HG03039 (cell line): ENCODE measurements around the gene NFE2L2.
"Not testable (repeated sequence)": the region's sequence is repeated elsewhere in the genome, so short reads cannot be mapped to it uniquely, and the experiment has no call there.

Experiments
- ATAC-seq: cut with Tn5 transposase; IDR thresholded peaks from one replicate; pipeline ENCODE4 v1.9.1; 2021; ENCODE audit warnings: mild to moderate bottlenecking, moderate library complexity; ENCODE audit not compliant: unreplicated experiment

The NFE2L2 gene

DNA sequence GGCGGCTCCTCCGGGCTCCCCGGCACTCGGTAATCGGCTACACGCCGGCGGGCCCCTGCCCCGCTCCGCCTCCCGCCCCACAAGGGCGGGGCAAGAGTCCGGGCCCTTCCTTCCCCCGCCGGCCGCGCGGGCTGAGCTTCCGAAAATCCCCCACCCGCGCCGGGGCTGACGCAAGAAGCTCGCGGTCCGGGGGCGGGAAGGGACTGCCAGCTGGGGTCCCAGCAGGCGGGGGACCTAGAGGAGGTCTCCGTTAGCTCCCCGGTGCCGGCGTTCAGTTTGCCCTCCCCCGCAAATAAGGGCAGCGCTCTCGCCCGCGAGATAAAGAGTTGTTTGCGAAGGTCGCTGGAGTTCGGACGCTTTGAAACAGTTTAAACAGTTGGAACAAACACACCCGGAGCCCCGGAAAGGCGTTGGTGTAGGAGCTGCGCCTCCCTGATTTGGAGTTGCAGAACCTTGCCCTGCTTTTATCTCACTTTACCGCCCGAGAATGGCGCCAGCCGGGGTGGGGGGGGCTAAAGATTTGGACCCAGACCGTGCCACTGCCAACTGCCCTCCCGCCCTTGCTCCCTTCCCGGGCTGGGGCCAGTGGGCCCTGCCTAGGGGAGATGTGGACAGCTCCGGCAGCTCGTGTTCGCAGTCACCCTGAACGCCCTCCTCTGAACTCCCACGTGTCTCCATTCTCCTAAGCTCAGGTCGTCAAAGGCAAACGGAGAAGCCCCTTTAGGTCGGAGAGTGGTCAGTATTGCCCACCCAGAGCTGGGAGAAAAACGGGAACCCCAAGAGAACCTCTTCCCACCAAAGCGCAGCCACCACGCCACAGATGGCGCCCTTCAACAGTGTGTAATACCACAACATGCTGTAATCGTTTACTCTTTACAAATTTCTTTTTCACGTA, at the start of gene NFE2L2:
NFE2L2 (minus strand) TSS at position 35 of the 895 bp plus-strand sequence. CDS start 151 bp downstream, outside the sequence.
- peak; percentile 67 for ATAC-seq

GRCh38 chr2:177314194-177314593, 49.7 kb upstream of the NFE2L2 start:
- no peak for ATAC-seq

- no peak for ATAC-seq
These were observed 48.7 kb upstream of the NFE2L2 start for GRCh38 chr2:177313162-177313781.

GRCh38 chr2:177312562-177312961, 48.0 kb upstream of the NFE2L2 start:
- ATAC-seq: no peak

- ATAC-seq: not testable (repeated sequence)
These were observed 45.3 kb upstream of the NFE2L2 start for GRCh38 chr2:177309672-177310309.

GRCh38 chr2:177306550-177306949, 42.0 kb upstream of the NFE2L2 start:
- ATAC-seq: no peak

- ATAC-seq: no peak
These were observed 39.4 kb upstream of the NFE2L2 start for GRCh38 chr2:177303939-177304338.

DNA sequence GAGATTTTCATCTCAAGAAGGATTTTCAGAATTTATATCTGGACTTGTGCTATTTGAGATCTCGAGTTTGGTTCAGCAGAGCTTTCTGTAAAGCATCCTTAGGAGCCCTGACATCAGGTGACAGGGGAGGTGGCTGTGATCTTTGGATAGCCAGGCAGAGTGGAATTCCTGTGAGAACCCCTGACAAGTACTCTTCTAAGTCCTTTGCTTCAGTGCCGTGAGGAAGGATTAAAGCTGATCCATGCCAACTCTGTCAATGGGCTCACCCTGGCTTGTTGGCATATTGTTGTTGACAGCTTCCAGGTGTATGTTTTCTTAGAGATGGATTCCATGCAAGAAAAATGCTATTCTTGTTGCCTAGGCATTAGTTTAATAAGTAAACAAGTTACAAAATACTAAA, 38.0 kb upstream of the NFE2L2 start:
- ATAC-seq: no peak

DNA sequence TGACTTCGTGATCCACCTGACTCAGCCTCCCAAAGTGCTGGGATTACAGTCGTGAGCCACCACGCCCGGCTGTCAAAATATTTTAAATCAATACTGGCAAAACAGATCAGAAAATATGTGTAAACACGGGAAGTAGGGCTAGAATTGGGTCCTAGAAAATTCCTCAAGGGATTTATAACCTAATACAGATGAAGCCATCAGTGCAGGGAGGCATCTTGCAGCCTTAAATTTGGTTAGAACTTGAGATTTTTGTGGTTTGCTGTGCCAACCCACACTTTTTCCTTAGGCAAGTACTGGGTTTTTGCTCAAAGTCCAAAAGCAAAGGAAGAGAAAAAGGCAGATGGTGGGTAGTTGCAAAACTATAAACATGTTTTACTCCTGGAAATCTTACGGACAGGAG, 33.7 kb upstream of the NFE2L2 start:
- no peak for ATAC-seq

DNA sequence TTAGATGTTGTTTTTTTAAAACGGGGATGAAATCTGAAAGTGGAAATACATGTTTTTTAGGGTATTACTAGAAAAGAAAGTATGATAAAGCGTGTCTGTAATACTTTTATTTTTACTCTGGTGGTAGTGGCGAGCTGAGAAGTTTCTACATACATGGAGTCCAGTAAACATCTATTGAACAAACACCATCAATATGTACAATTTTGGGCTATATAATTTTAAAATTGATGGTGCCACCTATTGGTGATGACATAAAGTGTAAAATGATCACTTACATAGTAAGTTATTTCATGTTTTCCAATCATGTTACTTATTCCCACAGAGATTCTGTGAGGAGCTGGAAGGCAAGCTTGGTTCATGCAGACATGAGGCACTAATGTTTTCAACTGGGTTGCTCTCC, 31.5 kb upstream of the NFE2L2 start:
- no peak for ATAC-seq

GRCh38 chr2:177295484-177295883, 31.0 kb upstream of the NFE2L2 start:
- ATAC-seq: no peak

GRCh38 chr2:177291701-177292100, 27.2 kb upstream of the NFE2L2 start:
- ATAC-seq: no peak

DNA sequence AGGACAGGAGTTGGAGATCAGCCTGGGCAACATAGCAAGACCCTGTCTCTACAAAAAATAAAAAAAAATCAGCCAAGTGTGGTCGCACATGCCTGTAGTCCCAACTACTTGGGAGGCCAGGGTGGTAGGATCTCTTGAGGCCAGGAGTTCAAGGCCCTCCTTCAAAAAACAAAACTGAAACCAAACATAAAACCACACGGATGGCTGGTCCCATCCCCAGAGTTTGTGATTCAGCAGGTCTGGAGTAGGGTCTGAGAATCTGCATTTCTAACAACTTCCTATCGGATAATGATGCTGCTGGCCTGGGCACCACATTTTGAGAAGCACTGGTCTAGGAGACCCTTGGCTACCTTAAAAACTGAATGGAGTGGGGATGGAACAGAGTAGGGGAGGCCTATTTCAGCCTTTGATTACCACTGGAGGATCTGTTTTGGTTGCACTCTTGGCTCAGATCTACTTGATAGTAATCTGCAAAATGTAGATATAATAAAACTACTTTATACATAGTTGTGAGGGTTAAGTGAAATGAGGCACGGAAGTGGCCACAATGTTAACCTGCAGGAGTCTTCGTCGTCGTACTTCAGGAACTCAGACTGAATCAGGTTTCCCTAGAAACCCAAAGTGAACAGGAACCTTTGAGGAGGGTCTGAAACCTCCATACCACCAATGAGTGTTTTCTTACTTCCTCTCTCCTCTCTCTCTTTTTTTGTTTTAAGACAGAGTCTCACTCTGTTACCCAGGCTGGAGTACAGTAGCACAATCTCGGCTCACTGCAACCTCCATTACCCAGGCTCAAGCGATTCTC, 25.5 kb upstream of the NFE2L2 start:
- peak; percentile 53 for ATAC-seq

GRCh38 chr2:177287814-177288213, 23.3 kb upstream of the NFE2L2 start:
- no peak for ATAC-seq

DNA sequence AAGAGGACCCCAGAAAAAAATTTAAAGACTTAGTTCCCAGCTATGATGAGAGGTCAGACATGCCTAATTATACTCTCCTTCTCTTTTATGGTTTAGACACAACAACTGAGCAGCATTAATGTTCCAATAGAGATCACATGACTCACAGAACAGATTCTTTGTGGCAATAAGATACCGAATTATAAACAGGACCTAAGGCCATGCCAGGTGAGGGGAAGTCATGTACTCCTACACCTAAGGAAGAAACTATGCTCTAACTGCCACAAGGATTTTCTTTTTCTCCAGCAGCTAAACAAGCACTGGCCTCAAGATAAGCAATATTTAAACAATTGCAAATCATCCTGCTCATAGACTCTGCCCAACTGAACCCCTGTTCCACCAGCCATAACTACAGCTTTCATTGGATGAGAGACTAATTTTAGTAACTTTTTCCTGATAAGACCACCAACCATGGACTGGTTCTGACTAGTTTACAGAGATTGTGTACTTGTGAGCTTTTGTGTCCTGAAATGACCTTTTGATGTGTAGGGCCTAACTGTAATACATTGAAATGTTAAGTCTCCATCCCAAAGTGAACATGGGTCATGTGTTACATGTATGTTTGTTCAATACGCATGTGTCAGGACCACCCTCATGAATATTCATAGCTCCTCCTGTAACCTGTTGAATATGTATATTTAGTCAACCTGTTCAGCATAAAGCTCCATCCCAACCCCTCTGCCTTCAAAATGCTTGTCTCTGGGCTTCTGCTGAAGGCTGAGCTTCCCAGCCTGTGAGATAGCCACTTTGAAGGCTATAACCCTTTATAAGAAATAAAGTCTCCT, 21.6 kb upstream of the NFE2L2 start:
- no peak for ATAC-seq

GRCh38 chr2:177284531-177284930, 20.0 kb upstream of the NFE2L2 start:
- ATAC-seq: no peak

- ATAC-seq: no peak
These were observed 19.4 kb upstream of the NFE2L2 start for GRCh38 chr2:177283906-177284305.

DNA sequence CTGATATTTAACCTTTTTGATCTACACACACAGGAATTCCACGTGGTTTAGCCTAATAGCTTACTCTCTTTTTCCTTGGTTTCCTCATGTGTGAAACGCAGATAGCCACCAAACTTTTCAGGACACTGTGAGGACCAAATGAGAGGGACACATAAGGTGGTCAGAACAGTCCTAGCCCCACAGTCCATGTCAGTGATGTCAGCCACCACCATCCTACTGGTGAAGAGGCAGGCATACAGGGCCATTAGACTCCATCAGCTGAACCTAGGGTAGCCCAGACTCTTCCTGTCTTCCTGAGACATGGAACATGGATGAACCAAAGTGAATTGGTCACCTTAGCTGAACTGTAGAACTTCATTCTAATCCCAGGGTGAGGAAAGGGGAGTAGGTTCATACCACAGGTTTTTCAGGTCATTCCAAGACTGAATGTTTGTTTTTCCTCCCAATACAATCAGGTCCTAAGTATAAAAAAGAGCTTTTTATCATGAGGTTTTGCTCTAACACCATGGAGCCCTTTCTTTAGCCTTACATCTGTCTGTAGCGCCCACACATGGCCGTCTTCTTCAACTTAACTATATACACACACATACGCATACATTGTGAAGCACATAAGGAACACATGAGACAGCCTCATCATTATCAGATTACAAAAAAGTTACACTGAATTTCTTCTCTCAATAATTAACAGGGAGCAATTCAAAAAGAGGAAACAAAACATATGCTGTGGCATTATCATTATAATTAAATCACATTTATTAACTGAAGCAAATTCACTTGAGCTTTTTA, 18.5 kb upstream of the NFE2L2 start:
- no peak for ATAC-seq

DNA sequence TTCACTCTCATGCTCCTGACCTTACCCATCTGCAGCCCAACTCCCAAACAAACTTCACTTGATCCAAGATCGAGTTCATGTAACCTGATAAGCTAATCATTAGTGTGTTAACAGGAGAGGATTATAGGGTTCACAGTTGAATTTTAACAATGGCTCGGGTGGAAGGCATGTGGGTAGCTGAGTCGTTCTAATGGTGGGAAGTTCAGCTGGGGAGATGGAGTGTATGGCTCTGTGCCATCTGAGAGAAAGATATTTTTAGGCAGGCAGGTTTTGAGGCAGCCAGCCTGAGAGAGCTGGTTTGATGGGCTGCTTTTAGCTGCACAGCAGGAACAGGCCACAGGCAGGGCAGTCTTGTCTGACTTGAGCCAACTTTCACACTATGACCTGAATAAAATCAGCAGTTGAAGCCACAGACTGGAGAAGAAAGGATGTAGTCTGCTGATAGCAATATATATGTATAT, 17.7 kb upstream of the NFE2L2 start:
- peak; percentile 17 for ATAC-seq
